H9 (cell line): ENCODE data around the gene WASHC2C. TPM values are rescaled to one million over a fixed set of nuclear protein-coding genes. Genes with fewer than 3 reads are reported as not detected.
"Not testable (repeated sequence)": the region's sequence is repeated elsewhere in the genome, so short reads cannot be mapped to it uniquely, and the experiment has no call there.

Source experiments
- DNase-seq: peaks from one replicate; pipeline ENCODE4 v3.0.0-alpha.2; 2017
- H2AFZ ChIP-seq: one replicate; pipeline ENCODE4 v1.6.1; 2013; ENCODE audit warnings: mild to moderate bottlenecking, low read length, control low read depth, moderate library complexity
- H2AK5ac ChIP-seq: 2 replicates; pipeline ENCODE4 v1.6.1; 2013; ENCODE audit warnings: low read length, control low read depth, mixed read lengths; ENCODE audit not compliant: insufficient read length
- H2BK120ac ChIP-seq: one replicate; pipeline ENCODE4 v1.6.1; 2013; ENCODE audit warnings: low read depth, mild to moderate bottlenecking, low read length, control low read depth, inconsistent platforms; ENCODE audit not compliant: poor library complexity, severe bottlenecking
- H2BK12ac ChIP-seq: 2 replicates; pipeline ENCODE4 v1.6.1; 2013; ENCODE audit warnings: low read length, control low read depth, mixed read lengths, low read depth; ENCODE audit not compliant: insufficient read length
- H2BK15ac ChIP-seq: 2 replicates; pipeline ENCODE4 v1.6.1; 2013; ENCODE audit warnings: low read depth, low read length, control low read depth
- H2BK20ac ChIP-seq: one replicate; pipeline ENCODE4 v1.6.1; 2013; ENCODE audit warnings: low read depth, mild to moderate bottlenecking, low read length, control low read depth, inconsistent platforms; ENCODE audit not compliant: poor library complexity, severe bottlenecking
- H2BK5ac ChIP-seq: 2 replicates; pipeline ENCODE4 v1.6.1; 2013; ENCODE audit warnings: low read length, control low read depth, mixed read lengths; ENCODE audit not compliant: insufficient read length
- H3K14ac ChIP-seq: 2 replicates; pipeline ENCODE4 v1.6.1; 2013; ENCODE audit warnings: low read length, control low read depth; ENCODE audit not compliant: insufficient read depth
- H3K18ac ChIP-seq: 2 replicates; pipeline ENCODE4 v1.6.1; 2013; ENCODE audit warnings: low read depth, mild to moderate bottlenecking, mixed read lengths, low read length, control low read depth; ENCODE audit not compliant: insufficient read length
- H3K23ac ChIP-seq: 2 replicates; pipeline ENCODE4 v1.6.1; 2013; ENCODE audit warnings: low read length, control low read depth, mixed read lengths, low read depth; ENCODE audit not compliant: insufficient read length
- H3K23me2 ChIP-seq: 2 replicates; pipeline ENCODE4 v1.6.1; 2013; ENCODE audit warnings: low read depth, mild to moderate bottlenecking, mixed read lengths, low read length, control low read depth; ENCODE audit not compliant: insufficient read length, poor library complexity, severe bottlenecking
- H3K27ac ChIP-seq: 2 replicates; pipeline ENCODE4 v1.5.1; 2013; ENCODE audit warnings: low read length, control low read depth, mixed read lengths, low read depth; ENCODE audit not compliant: insufficient read length
- H3K27me3 ChIP-seq: 2 replicates; pipeline ENCODE4 v1.6.1; 2013; ENCODE audit warnings: low read length, control low read depth, inconsistent platforms; ENCODE audit not compliant: insufficient read depth
- H3K4ac ChIP-seq: 2 replicates; pipeline ENCODE4 v1.6.1; 2013; ENCODE audit warnings: low read depth, mild to moderate bottlenecking, control low read depth, inconsistent platforms, low read length, moderate library complexity
- H3K4me1 ChIP-seq: 2 replicates; pipeline ENCODE4 v1.6.1; 2013; ENCODE audit warnings: low read length, control low read depth, inconsistent platforms; ENCODE audit not compliant: insufficient read depth
- H3K4me2 ChIP-seq: 2 replicates; pipeline ENCODE4 v1.6.1; 2013; ENCODE audit warnings: low read length, control low read depth, mixed read lengths; ENCODE audit not compliant: insufficient read length, insufficient read depth
- H3K56ac ChIP-seq: 2 replicates; pipeline ENCODE4 v1.6.1; 2013; ENCODE audit warnings: low read depth, mild to moderate bottlenecking, mixed read lengths, low read length, control low read depth; ENCODE audit not compliant: insufficient read length
- H3K79me1 ChIP-seq: 2 replicates; pipeline ENCODE4 v1.6.1; 2013; ENCODE audit warnings: low read depth, mild to moderate bottlenecking, moderate library complexity, low read length, control low read depth, inconsistent platforms; ENCODE audit not compliant: insufficient read depth, poor library complexity, severe bottlenecking
- H3K79me2 ChIP-seq: 2 replicates; pipeline ENCODE4 v1.6.1; 2013; ENCODE audit warnings: low read length, control low read depth, inconsistent platforms; ENCODE audit not compliant: insufficient read depth
- H3K9ac ChIP-seq: 2 replicates; pipeline ENCODE4 v1.6.1; 2013; ENCODE audit warnings: low read length, control low read depth, mixed read lengths; ENCODE audit not compliant: insufficient read length; ENCODE audit errors: extremely low read depth
- H3K9me3 ChIP-seq: one replicate; pipeline ENCODE4 v1.6.1; 2013; ENCODE audit warnings: low read depth, low read length, inconsistent platforms; ENCODE audit not compliant: control insufficient read depth
- H3T11ph ChIP-seq: one replicate; pipeline ENCODE4 v1.6.1; 2013; ENCODE audit warnings: mild to moderate bottlenecking, low read length, control low read depth, inconsistent platforms
- H4K20me1 ChIP-seq: one replicate; pipeline ENCODE4 v1.6.1; 2013; ENCODE audit not compliant: control insufficient read depth, insufficient read length, insufficient read depth
- H4K5ac ChIP-seq: 2 replicates; pipeline ENCODE4 v1.6.1; 2013; ENCODE audit warnings: low read depth, mild to moderate bottlenecking, mixed read lengths, low read length, control low read depth; ENCODE audit not compliant: insufficient read length
- H4K8ac ChIP-seq: replicated peaks from 2 replicates; pipeline ENCODE4 v1.6.1; 2013; ENCODE audit warnings: low read length, control low read depth, mixed read lengths, low read depth; ENCODE audit not compliant: insufficient read length
- H4K91ac ChIP-seq: 2 replicates; pipeline ENCODE4 v1.6.1; 2013; ENCODE audit warnings: low read depth, mild to moderate bottlenecking, moderate library complexity, mixed read lengths, low read length, control low read depth; ENCODE audit not compliant: insufficient read length
- H3K27ac Mint-ChIP-seq, 3 experiments: 2 replicates in 2 of 3; 3 replicates in 1 of 3; pipeline ENCODE4 v1.8.0; 2020 to 2021; ENCODE audit warnings: mixed read lengths in 3 of 3, mild to moderate bottlenecking in 1 of 3, moderate library complexity in 1 of 3
- H3K27me3 Mint-ChIP-seq: 2 replicates; pipeline ENCODE4 v1.8.0; 2021; ENCODE audit warnings: low read depth, mild to moderate bottlenecking, moderate library complexity, mixed read lengths
- H3K36me3 Mint-ChIP-seq, 3 experiments: 2 replicates in 2 of 3; 3 replicates in 1 of 3; pipeline ENCODE4 v1.8.0; 2020 to 2021; ENCODE audit warnings: low read depth in 3 of 3, mixed read lengths in 3 of 3; ENCODE audit not compliant: insufficient read depth in 1 of 3
- H3K4me1 Mint-ChIP-seq, 2 experiments: 2 replicates each; pipeline ENCODE4 v1.8.0; 2020; ENCODE audit warnings: mixed read lengths in 2 of 2
- H3K4me3 Mint-ChIP-seq, 2 experiments: 2 replicates in 1 of 2; 3 replicates in 1 of 2; pipeline ENCODE4 v1.8.0; 2020 to 2021; ENCODE audit warnings: mild to moderate bottlenecking in 2 of 2, mixed read lengths in 2 of 2, moderate library complexity in 1 of 2
- H3K9me3 Mint-ChIP-seq, 2 experiments: 2 replicates in 1 of 2; 3 replicates in 1 of 2; pipeline ENCODE4 v1.8.0; 2020; ENCODE audit warnings: mild to moderate bottlenecking in 2 of 2, mixed read lengths in 2 of 2, moderate library complexity in 1 of 2
- WGBS: extraction: QIAGEN DNeasy Blood & Tissue Kit; methylation state at CpG from one replicate; pipeline ENCODE4 v1.1.7; 2013; ENCODE audit warnings: missing lambda C conversion rate, low lambda C conversion rate, mixed read lengths; ENCODE audit not compliant: insufficient read length; ENCODE audit errors: extremely low coverage; 5-methylcytosine and 5-hydroxymethylcytosine counted together
- total RNA-seq: library from RNA; stranded (reverse); gene quantifications from 2 replicates; pipeline ENCODE4 v1.2.1, GENCODE V29; 2021

WASHC2C gene
- total RNA-seq, 1 experiment from 2014 or later, result 36.7 TPM

- not testable (repeated sequence) for H4K20me1 ChIP-seq, H3K4me3 Mint-ChIP-seq, H3K9ac ChIP-seq, DNase-seq, H2AK5ac ChIP-seq, H2BK120ac ChIP-seq, H3K79me2 ChIP-seq, H3K9me3 ChIP-seq, H2BK12ac ChIP-seq, H4K91ac ChIP-seq, H3K56ac ChIP-seq, H3K4me1 Mint-ChIP-seq, H3K79me1 ChIP-seq, H4K5ac ChIP-seq, H2BK20ac ChIP-seq, H2AFZ ChIP-seq, H3K27me3 ChIP-seq, H3K9me3 Mint-ChIP-seq, H3T11ph ChIP-seq, H4K8ac ChIP-seq, H3K4me2 ChIP-seq, H3K27ac ChIP-seq, H3K27me3 Mint-ChIP-seq, H3K14ac ChIP-seq, H3K23ac ChIP-seq, H3K4me1 ChIP-seq, H3K23me2 ChIP-seq, H3K36me3 Mint-ChIP-seq, H3K18ac ChIP-seq, H3K4ac ChIP-seq, H3K27ac Mint-ChIP-seq, H2BK5ac ChIP-seq, H2BK15ac ChIP-seq
- no CpG with 5 or more reads among the region's 3 CpGs for WGBS
These were observed 16.8 kb upstream of the WASHC2C start for GRCh38 chr10:45710200-45710796.

- H3K4me3 Mint-ChIP-seq, H3K9me3 Mint-ChIP-seq, H3K27ac Mint-ChIP-seq, H2AK5ac ChIP-seq, H3K23me2 ChIP-seq, H2AFZ ChIP-seq, H3T11ph ChIP-seq, H3K27me3 ChIP-seq, H3K14ac ChIP-seq, H2BK12ac ChIP-seq, H3K23ac ChIP-seq, H3K79me2 ChIP-seq, H4K5ac ChIP-seq, H3K9me3 ChIP-seq, H4K8ac ChIP-seq, H3K18ac ChIP-seq, H3K27ac ChIP-seq, H3K36me3 Mint-ChIP-seq, H3K56ac ChIP-seq, H3K79me1 ChIP-seq, H2BK15ac ChIP-seq, H3K9ac ChIP-seq, H3K4me1 ChIP-seq, H4K91ac ChIP-seq, H2BK120ac ChIP-seq, H4K20me1 ChIP-seq, H2BK20ac ChIP-seq, DNase-seq, H3K4me2 ChIP-seq, H3K4ac ChIP-seq, H3K4me1 Mint-ChIP-seq, H2BK5ac ChIP-seq: not testable (repeated sequence)
- H3K27me3 Mint-ChIP-seq, result peaks cover 11% of the 10 kb centered on the region
- WGBS, result no CpG with 5 or more reads among the region's 5 CpGs
These were observed 15.8 kb upstream of the WASHC2C start for GRCh38 chr10:45711223-45711622.
